Measurements from ENCODE around the gene KNDC1.

Gene KNDC1

GRCh38 chr10:133190225-133190624, 30.2 kb downstream of the KNDC1 start:
- DNase-seq (ENCODE audit: low spot score), result no peak

DNA sequence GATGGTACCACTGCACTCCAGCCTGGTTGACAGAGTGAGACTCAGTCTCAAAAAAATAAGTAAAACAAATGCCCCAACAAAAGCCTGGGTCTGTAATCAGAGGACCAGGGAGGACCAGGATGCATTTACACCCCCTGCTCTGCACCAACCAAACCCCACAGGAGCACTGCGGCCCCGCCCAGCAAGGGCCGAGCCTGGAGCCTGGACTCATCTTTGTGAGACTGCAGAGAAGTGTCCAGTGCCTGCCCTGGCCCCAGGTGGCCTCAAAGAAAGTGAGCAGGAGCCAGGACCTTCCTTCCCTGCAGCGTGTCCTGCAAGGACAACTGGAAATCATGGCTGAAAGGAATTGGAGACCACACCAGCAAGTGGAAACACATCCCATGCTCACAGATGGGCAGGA, 31.6 kb downstream of the KNDC1 start:
- no peak for DNase-seq (ENCODE audit: low spot score)

GRCh38 chr10:133194151-133194550, 34.1 kb downstream of the KNDC1 start:
- no peak for DNase-seq (ENCODE audit: low spot score)

DNA sequence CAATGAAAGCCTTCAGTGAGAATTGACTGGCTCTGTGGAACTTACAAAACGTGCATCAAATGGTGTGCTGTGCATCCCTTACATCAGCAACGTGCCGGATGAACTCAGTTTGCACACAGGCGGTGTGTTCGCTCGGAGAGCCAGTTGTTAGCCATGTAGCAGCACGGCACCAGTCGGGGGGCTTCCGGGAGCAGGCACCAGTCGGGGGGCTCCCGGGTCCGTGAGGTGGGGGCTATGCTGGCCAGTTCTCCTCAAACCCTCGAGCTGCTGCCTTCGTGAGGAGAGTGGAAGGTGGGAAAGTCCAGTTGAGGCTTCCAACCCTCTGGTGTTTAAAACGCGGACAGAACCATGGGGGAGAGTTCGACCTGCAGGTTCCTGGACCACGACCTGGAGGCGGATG, 35.1 kb downstream of the KNDC1 start:
- no peak for DNase-seq (ENCODE audit: low spot score)

- no peak for DNase-seq (ENCODE audit: low spot score)
Observed at GRCh38 chr10:133195611-133196010, 35.6 kb downstream of the KNDC1 start.

- no peak for DNase-seq (ENCODE audit: low spot score)
Observed at GRCh38 chr10:133196221-133196915, 36.3 kb downstream of the KNDC1 start.

GRCh38 chr10:133196936-133197758, 37.1 kb downstream of the KNDC1 start:
- DNase-seq (ENCODE audit: low spot score), result no peak

DNA sequence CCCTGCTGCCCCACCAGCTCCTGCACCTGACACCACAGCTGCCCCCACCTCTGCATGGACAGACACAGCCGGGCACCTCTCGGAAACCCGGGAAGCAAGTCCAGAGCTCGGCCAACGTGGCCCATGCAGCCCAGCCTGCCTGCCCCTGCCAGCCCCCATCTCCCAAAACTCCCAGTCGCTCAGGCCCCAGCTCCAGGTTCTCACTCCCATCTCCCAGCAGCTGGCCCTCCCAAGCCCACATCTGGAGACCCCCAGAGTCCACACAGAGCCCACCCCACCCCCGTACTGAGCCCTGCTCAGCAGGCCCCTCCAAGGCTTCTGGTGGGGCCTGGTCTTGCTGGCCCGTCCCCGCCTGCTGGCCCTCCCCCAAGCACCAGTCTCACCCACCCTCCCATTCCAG, 37.8 kb downstream of the KNDC1 start:
- no peak for DNase-seq (ENCODE audit: low spot score)

DNA sequence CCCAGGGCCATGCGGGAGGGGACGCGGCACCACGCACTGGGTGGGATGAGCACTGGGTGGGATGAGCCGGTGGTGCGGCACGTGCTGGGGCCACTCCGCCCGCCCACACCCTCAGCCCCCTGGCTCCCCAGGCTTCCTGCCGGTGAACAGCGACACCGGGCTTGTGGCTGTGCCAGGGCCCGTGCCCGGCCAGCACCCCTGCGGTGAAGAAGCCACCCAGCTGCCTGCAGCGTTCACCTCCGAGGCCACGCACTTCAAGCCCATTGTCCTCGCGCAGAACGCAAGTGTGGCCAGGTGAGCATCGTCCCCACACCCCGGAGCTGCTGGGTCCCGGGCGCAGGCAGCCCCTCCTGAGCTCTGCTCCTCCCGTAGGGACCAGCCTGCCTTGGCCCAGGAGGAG, 38.2 kb downstream of the KNDC1 start:
- no peak for DNase-seq (ENCODE audit: low spot score)

GRCh38 chr10:133198621-133199487, 38.8 kb downstream of the KNDC1 start:
- no peak for DNase-seq (ENCODE audit: low spot score)

DNA sequence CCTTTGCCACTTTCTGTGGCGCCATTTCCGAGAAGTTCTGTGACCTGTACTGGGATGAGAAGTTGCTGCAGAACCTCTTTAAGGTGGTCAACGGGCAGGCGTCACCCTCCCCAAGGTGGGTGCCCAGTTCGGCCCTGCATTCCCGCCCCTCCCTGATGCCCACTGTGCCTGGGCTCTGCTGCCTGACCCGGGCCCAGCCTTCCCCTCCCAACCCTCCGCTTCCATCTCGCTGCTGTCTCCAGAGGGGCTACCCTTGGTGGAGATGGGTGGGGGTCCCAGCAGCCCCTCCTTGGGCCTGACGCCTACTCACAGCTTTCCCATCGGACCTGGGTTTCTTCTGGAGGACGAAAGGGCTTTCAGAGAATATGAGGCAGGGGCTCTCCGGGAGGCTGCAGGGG, 39.5 kb downstream of the KNDC1 start:
- DNase-seq (ENCODE audit: low spot score), result no peak

- no peak for DNase-seq (ENCODE audit: low spot score)
Observed at GRCh38 chr10:133199992-133200611, 40.1 kb downstream of the KNDC1 start.

DNA sequence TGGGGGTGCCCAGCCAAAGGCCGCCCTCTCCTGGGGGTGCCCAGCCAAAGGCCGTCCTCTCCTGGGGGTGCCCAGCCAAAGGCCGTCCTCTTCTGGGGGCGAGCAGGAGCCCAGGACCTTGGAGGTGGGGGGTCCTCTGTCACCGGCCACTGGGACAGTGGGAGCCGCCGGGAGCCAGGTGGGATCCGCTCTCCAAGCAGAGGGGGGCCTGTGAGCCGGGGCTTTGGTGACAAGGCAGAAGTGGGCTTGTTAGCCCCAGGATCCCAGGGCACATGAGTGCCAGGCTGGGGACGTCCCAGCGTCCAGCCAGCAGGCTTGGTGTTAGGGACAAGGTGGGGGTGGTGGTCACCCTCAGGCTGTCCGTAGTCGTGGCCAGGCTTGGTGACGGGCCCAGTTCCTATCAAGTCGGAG, 40.6 kb downstream of the KNDC1 start:
- DNase-seq (ENCODE audit: low spot score), result no peak

- DNase-seq (ENCODE audit: low spot score), result no peak
Observed at GRCh38 chr10:133201151-133201947, 41.3 kb downstream of the KNDC1 start.

GRCh38 chr10:133201948-133202725, 42.1 kb downstream of the KNDC1 start:
- DNase-seq (ENCODE audit: low spot score), result no peak

DNA sequence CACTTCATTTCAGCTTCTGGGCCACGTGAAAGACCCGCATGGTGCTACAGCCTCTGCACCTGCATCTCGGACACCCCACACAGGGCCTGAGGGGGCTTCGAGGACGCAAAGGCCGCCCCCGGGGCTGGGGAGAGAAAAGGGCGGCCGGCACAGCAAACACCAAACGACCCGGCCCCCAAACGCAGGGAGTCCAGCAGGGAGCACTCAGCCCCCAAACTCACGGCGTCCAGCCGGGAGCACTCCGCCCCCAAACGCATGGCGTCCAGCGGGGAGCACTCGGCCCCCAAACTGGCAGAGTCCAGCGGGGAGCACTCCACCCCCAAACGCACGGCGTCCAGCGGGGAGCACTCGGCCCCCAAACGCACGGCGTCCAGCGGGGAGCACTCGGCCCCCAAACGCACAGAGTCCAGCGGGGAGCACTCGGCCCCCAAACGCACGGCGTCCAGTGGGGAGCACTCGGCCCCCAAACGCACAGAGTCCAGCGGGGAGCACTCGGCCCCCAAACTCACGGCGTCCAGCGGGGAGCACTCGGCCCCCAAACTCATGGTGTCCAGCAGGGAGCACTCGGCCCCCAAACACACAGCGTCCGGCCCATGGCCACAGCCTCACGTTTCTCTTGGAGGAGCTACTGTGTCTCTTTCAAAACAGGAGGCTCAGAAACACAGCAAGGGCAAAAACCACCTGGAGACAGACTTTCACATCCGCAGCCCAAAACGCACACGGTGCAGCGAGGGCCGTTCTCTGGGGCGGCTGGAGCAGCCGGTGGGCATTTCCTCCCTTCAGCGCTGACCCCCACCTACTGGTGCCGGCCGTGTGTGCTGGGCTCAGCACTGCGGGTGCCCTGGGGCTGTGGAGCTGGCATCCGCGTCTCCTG, 43.0 kb downstream of the KNDC1 start:
- no peak for DNase-seq (ENCODE audit: low spot score)

- no peak for DNase-seq (ENCODE audit: low spot score)
Observed at GRCh38 chr10:133203652-133204195, 43.7 kb downstream of the KNDC1 start.

- DNase-seq (ENCODE audit: low spot score), result no peak
Observed at GRCh38 chr10:133204226-133205015, 44.4 kb downstream of the KNDC1 start.
